ENCODE measurements around the gene XPO5.
"Not testable (repeated sequence)": the region's sequence is repeated elsewhere in the genome, so short reads cannot be mapped to it uniquely, and the experiment has no call there.

The XPO5 gene

GRCh38 chr6:43608807-43609206 lies 33.0 kb upstream of the XPO5 start:
- no peak for DNase-seq (ENCODE audit: low read depth, low spot score)
- H3K4me3 ChIP-seq (ENCODE audit: low read depth, low read length): no peak overlapping the region
- in situ Hi-C loops (cut with HindIII; ENCODE audit: low sequenced_read_pairs): no loop called here
- no peak for TF ChIP-seq CTCF (IDR thresholded peaks at IDR 0.05; ENCODE audit: low read depth, low read length)

GRCh38 chr6:43608310-43608763 lies 32.5 kb upstream of the XPO5 start:
- H3K4me3 ChIP-seq (ENCODE audit: low read depth, low read length): no peak overlapping the region
- in situ Hi-C loops (cut with HindIII; ENCODE audit: low sequenced_read_pairs): no loop called here
- peak; percentile 85 for TF ChIP-seq CTCF (IDR thresholded peaks at IDR 0.05; ENCODE audit: low read depth, low read length)
- peak; percentile 84 for DNase-seq (ENCODE audit: low read depth, low spot score)

- no peak for DNase-seq (ENCODE audit: low read depth, low spot score)
- no peak for TF ChIP-seq CTCF (IDR thresholded peaks at IDR 0.05; ENCODE audit: low read depth, low read length)
- in situ Hi-C loops (cut with HindIII; ENCODE audit: low sequenced_read_pairs): no loop called here
- H3K4me3 ChIP-seq (ENCODE audit: low read depth, low read length): no peak overlapping the region
Observed at GRCh38 chr6:43606019-43606418, 30.2 kb upstream of the XPO5 start.

- in situ Hi-C loops (cut with HindIII; ENCODE audit: low sequenced_read_pairs): no loop called here
- DNase-seq (ENCODE audit: low read depth, low spot score): peak; percentile 84
- H3K4me3 ChIP-seq (ENCODE audit: low read depth, low read length): no peak overlapping the region
- TF ChIP-seq CTCF (IDR thresholded peaks at IDR 0.05; ENCODE audit: low read depth, low read length): no peak
Observed at GRCh38 chr6:43604174-43604573, 28.3 kb upstream of the XPO5 start.

- in situ Hi-C loops (cut with HindIII; ENCODE audit: low sequenced_read_pairs): no loop called here
- no peak for DNase-seq (ENCODE audit: low read depth, low spot score)
- H3K4me3 ChIP-seq (ENCODE audit: low read depth, low read length): no peak overlapping the region
- TF ChIP-seq CTCF (IDR thresholded peaks at IDR 0.05; ENCODE audit: low read depth, low read length): no peak
Observed at GRCh38 chr6:43600595-43600994, 24.8 kb upstream of the XPO5 start.

GRCh38 chr6:43593938-43594337 lies 18.1 kb upstream of the XPO5 start:
- DNase-seq (ENCODE audit: low read depth, low spot score): no peak
- TF ChIP-seq CTCF (IDR thresholded peaks at IDR 0.05; ENCODE audit: low read depth, low read length): no peak
- in situ Hi-C loops (cut with HindIII; ENCODE audit: low sequenced_read_pairs): no loop called here
- no peak overlapping the region for H3K4me3 ChIP-seq (ENCODE audit: low read depth, low read length)

GRCh38 chr6:43589564-43589963 lies 13.7 kb upstream of the XPO5 start:
- H3K4me3 ChIP-seq (ENCODE audit: low read depth, low read length); in situ Hi-C loops (cut with HindIII; ENCODE audit: low sequenced_read_pairs); DNase-seq (ENCODE audit: low read depth, low spot score): not testable (repeated sequence)
